Dermis blood vessel endothelial cell (primary cell): ENCODE measurements around the gene ATP9B. TPM values are rescaled to one million over a fixed set of nuclear protein-coding genes. Genes with fewer than 3 reads are reported as not detected.
"Not testable (repeated sequence)": the region's sequence is repeated elsewhere in the genome, so short reads cannot be mapped to it uniquely, and the experiment has no call there.

Experiments used
- DNase-seq: peaks from one replicate; pipeline ENCODE4 v3.0.0; 2010
- total RNA-seq: library from RNA; depleted of rRNA; stranded (reverse); fragments of >200 nt; gene quantifications from 2 replicates; pipeline ENCODE4 v1.2.3, GENCODE V29; 2014

Gene ATP9B
- total RNA-seq, 1 donor from 2014 or later: 26.9 TPM

- DNase-seq: not testable (repeated sequence)
Measured at GRCh38 chr18:79290409-79290808, 221.2 kb downstream of the ATP9B start.

GRCh38 chr18:79290876-79291275, 221.7 kb downstream of the ATP9B start:
- DNase-seq: no peak

- DNase-seq: no peak
Measured at GRCh38 chr18:79294235-79294634, 225.0 kb downstream of the ATP9B start.

DNA sequence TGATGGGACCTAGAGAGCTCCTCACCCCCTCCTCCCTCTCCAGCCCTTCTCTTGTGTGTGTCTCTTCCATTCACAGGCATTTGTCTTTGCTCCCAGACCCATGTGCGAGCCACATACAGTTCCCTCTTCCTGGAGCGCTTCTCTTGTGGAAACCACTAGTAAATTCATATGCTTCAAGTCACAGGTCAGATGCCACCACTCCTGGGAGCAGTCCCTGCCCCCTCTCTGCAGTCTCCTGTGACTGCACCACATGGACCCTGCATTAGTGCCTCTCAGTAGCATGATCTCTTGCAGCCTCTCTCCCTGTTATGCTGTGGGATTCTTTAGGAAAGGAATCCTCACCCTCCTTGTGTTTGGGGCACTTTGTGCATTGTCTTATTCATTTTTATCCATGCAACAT, 230.1 kb downstream of the ATP9B start:
- no peak for DNase-seq

- DNase-seq: no peak
Measured at GRCh38 chr18:79299711-79300110, 230.5 kb downstream of the ATP9B start.

GRCh38 chr18:79300413-79300812, 231.2 kb downstream of the ATP9B start:
- DNase-seq: no peak

- DNase-seq: no peak
Measured at GRCh38 chr18:79302120-79302519, 232.9 kb downstream of the ATP9B start.

- no peak for DNase-seq
Measured at GRCh38 chr18:79305911-79306310, 236.7 kb downstream of the ATP9B start.

DNA sequence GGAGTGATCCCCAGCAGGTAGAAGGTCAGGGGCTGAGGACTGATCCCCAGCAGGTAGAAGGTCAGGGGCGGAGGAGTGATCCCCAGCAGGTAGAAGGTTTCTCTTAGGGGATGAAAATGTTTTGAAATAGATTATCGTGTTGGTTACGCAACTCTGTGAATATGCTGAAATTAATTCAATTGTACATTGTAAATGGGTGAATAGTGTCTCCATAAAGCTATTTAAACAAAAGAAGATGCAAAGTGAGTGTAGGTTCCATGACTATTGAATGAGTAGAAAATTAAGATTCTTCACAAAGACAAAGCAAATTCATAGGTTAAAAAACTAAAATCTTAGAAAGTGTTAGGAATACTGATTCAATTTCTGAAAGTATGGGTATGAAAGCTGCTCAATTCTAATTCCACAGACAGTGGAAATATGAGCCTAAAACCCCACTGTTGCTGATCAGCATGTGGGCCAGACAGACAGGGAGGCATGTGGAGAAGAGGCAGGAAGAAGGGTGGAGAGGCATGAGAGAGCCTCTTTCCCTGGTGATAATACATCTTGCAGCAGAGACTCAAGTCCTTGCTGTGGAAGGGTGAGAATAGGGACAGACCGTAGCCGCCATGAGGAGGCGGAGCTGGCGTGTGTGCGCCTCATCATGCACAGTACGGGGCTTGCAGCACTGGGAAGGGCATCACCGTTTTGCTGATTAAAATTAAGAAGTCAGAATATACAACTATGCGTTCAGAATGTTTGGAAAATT, 240.6 kb downstream of the ATP9B start:
- DNase-seq: no peak

- no peak for DNase-seq
Measured at GRCh38 chr18:79314838-79315388, 245.7 kb downstream of the ATP9B start.

DNA sequence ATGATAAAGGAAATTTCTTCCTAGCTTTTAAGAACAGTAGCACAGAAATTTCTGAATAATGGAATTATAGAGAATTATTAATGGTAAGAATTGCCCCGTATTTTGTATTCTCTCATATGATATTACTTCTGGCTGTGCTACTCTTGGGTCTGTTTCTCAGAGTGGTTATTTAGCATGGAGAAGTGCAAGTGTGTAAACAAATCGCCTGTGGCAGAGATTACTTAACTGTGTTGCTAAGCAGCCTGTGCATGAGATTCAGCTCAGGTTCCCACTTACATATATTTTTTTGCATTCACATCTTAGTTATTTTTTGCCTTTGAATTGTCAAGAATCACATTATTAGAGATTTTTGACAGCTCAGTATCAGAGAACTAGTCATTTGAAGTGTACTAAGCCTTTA, 246.4 kb downstream of the ATP9B start:
- no peak for DNase-seq

DNA sequence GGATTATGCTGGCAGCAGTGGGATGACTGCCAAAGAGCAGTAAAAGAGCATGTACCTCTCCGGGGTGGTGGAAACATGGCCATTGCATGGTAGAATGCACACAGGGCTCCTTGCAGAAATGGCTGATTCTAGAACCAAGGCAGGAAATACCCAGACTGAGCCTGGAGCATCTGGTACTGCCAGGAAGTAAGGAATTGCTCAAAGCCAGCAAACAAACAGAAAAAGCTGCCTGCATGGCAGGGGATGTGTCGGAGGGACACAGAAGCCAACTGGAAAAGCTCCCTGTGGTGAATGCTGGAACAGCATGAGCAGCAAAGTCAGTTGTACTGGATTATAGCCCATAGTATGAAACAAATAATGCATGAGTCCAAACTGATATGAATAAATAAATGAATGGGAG, 248.5 kb downstream of the ATP9B start:
- DNase-seq: peak; percentile 25

DNA sequence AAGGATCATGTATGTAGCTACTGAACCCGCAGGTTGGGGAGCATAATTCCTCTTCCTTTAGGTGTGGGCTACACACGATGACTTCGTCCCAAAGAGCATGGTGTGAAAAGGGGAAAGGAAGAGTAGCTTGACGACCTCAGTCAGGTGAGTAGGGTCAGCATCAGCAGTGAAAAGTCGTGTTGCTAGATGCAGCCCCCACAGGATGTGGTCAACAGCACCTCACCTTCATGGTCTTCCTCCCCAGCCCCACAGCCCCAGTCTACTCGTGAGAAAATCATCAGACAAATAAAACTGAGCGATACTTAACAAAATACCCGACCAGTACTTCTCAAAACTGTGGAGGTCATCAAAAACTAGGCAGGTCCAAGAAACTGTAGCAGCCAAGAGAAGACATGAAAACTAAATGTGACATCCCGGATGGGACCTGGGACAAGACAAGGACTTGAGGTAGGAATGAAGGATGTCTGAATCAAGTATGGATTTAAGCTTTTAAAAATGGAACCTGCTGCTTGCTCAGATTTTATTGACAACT, 249.0 kb downstream of the ATP9B start:
- DNase-seq: no peak

DNA sequence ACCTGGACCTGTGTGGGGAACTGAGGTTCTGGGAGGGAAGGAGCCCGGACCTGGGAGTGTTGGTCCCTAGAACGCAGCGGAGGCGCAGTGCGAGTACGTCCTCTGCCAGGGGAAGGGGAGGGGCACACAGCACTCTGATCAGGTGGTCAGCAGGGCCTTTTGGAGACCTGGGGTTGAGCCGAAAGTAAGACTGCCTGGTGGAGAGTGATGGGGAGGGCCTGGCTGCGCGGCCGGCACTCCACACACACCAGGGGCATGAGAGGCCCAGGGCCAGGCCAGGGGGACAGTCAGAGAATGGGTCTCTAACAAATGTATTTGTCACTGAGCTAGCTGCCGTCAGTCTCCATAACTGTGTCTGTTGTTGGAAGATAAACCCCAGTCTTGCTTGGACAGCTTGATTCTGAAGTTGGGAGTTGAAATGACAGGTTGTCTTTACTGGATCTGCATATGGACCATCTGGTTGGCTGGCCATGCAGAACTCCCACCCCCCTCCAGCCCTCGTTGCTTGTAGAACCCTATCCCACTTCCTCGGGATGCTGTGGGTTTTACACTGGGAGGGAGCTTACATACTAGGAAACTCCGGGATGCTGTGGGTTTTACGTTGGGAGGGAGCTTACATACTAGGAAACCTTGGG, 251.1 kb downstream of the ATP9B start:
- DNase-seq: no peak

DNA sequence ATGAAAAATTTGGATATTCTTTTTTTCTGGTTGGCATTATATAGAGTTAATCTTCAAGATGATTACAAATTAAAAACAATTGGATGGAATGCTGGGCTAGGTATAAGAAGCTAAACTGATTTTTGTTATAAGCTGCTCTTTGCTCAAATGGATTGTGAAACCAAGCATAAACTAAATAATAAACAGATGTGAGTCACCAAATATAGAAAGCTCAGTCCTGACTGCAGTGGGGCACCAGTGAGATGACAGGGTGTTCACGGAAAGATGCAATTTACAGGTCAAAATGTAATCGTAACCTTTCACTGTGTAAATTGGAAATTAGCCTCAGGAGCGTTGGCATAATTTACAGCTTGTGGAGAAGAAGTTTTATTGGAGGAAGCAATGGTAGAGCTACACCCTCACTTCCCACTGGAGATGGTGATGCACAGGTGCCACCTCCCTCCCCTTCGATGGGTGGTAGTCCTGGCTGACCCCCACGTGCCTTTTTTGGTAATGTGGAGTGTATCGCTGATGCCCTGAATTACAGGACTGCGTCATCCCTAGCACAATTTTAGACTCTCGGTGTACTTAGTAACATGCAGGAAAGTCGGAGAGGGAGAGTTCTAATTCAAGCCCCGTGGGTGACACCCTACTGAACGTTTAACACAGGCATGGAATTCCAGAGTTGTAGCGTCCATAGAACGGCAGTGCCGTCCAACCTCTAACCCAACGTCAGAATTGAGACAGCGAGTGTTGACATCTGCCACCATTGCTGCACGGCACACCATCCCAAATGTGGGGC, 252.6 kb downstream of the ATP9B start:
- DNase-seq: no peak

- DNase-seq: no peak
Measured at GRCh38 chr18:79322441-79322840, 253.2 kb downstream of the ATP9B start.

DNA sequence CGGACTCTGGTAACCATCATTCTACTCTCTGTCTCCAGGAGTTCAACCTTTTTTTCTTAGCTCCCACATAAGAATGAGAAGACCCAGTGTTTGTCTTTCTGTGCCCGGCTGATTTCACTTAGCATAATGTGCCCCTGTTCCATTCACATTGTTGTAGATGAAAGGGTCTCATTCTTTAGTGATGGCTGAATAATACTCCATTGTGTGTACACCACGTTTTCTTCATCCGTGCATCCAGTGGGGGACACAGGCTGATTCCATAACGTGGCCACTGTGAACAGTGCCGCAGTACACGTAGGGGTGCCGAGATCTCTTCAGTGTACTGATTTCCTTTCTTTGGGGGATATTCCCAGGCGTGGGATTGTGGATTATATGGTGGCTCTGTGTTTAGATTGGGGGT, 254.3 kb downstream of the ATP9B start:
- no peak for DNase-seq

DNA sequence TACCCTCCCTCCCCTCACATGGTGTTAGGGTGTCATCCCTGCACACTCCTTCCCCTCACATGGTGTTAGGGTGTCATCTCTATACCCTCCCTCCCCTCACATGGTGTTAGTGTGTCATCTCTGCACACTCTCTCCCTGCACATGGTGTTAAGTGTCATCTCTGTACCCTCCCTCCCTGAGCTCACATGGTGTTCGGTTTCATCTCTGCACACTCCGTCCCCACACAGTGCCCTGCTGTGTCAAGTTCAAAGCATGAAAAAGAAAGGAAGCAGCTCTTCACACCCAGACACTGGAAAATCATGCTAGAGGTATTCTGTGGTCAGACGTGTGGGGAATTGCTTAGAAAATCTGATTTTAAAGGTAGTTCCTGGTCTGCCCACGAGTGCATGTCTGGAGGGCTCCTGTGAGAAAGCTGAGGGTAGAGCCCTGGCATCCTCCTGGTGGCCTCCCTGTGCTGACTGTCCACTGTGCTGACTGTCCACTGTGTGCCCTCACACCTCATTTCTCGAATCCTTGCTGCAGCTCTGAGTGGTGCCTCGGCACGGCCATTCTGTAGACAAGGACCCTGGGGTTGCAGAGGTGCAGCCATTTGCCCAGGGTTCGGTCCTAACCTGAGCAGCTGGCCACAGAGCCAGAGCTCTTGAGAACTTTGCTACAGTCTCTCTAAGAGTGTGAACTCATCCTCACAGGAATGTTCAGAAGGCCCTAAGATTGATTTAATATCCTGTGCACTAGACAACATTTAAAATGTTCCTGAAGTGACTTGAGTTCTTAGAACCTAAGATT, 257.4 kb downstream of the ATP9B start:
- DNase-seq: no peak

GRCh38 chr18:79327199-79327721, 258.1 kb downstream of the ATP9B start:
- no peak for DNase-seq

GRCh38 chr18:79327915-79328314, 258.7 kb downstream of the ATP9B start:
- not testable (repeated sequence) for DNase-seq

DNA sequence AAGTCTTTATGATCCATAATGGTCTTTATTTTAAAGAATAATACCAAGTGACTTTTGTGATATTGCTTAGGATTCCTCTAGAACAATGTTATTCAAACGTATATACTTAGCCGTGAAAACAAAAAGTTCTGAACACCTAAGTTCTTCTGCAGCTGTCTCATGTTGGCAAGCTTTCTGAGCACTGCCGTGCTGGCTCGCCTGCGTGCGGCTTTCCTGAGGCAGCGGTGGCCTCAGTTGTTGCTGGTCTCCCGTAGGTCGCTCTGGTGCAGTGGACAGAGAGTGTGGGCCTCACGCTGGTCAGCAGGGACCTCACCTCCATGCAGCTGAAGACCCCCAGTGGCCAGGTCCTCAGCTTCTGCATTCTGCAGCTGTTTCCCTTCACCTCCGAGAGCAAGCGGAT, 259.7 kb downstream of the ATP9B start:
- DNase-seq: no peak

DNA sequence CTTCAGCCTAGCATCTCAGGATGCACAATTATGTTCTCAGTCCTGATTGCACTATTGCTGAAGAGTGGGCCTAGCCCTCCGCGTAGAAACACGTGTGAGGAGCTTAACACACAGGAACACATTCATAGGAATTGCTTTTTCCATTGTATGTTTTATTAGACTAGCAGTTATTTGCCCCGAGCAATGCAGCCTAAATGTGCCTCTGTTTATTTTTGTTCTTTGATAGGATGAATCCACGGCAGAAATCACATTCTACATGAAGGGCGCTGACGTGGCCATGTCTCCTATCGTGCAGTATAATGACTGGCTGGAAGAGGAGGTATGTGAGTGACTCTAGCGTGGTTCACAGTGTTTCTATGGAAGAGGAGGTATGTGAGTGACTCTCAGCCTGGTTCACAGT, 260.6 kb downstream of the ATP9B start:
- no peak for DNase-seq
